Measurements from ENCODE around the gene TRIM29.

The TRIM29 gene

DNA sequence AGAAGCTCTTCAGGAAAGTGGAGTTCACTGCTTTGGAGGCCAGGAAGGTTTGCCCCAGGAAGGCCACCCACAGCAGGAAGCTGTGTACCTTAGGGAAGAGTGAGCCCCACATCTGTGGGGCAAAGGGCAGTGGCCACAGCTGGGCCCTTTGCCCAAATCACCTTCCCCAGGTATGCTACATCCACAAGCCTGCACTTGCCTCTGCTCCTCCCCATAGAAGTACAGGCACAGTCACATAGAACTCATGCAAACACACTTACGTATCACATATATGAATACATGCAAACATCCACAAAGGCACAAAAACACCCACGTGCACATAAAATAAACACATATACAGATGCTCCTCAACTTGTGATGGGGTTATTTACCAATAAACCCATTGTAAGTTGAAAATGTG is 2.1 kb downstream of the TRIM29 start:
- CTCF ChIA-PET: no interaction called here
- TF ChIP-seq, protein P1, sequence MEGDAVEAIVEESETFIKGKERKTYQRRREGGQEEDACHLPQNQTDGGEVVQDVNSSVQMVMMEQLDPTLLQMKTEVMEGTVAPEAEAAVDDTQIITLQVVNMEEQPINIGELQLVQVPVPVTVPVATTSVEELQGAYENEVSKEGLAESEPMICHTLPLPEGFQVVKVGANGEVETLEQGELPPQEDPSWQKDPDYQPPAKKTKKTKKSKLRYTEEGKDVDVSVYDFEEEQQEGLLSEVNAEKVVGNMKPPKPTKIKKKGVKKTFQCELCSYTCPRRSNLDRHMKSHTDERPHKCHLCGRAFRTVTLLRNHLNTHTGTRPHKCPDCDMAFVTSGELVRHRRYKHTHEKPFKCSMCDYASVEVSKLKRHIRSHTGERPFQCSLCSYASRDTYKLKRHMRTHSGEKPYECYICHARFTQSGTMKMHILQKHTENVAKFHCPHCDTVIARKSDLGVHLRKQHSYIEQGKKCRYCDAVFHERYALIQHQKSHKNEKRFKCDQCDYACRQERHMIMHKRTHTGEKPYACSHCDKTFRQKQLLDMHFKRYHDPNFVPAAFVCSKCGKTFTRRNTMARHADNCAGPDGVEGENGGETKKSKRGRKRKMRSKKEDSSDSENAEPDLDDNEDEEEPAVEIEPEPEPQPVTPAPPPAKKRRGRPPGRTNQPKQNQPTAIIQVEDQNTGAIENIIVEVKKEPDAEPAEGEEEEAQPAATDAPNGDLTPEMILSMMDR (IDR thresholded peaks at IDR 0.05; ENCODE audit: insufficient read depth, low read length, missing control alignments): no peak
- no peak overlapping the region for H3K4me3 ChIP-seq (ENCODE audit: low read depth, low read length)
- POLR2A ChIA-PET: no interaction called here
- no peak for DNase-seq (ENCODE audit: low read depth, low spot score)

GRCh38 chr11:120134931-120135228 is 3.0 kb downstream of the TRIM29 start:
- H3K4me3 ChIP-seq (ENCODE audit: low read depth, low read length): no peak overlapping the region
- TF ChIP-seq, protein P1 (IDR thresholded peaks at IDR 0.05; ENCODE audit: insufficient read depth, low read length, missing control alignments): no peak
- DNase-seq (ENCODE audit: low read depth, low spot score): no peak
- ChIA-PET POLR2A (no interaction called here), CTCF (interaction anchor here (1.7 kb wide), 1 partner anchor 27 kb away, joined by 6 read pairs; no protein-coding TSS in a partner anchor)

- POLR2A ChIA-PET: no interaction called here
- no peak overlapping the region for H3K4me3 ChIP-seq (ENCODE audit: low read depth, low read length)
- CTCF ChIA-PET: interaction anchor here (1.0 to 1.7 kb wide), 2 partner anchors 26 to 34 kb away, joined by 3 to 6 read pairs; no protein-coding TSS in a partner anchor
- no peak for DNase-seq (ENCODE audit: low read depth, low spot score)
- TF ChIP-seq, protein P1 (IDR thresholded peaks at IDR 0.05; ENCODE audit: insufficient read depth, low read length, missing control alignments): no peak
These were observed 3.6 kb downstream of the TRIM29 start for GRCh38 chr11:120134106-120134930.

- TF ChIP-seq, protein P1 (IDR thresholded peaks at IDR 0.05; ENCODE audit: insufficient read depth, low read length, missing control alignments): no peak
- POLR2A ChIA-PET: no interaction called here
- no peak overlapping the region for H3K4me3 ChIP-seq (ENCODE audit: low read depth, low read length)
- CTCF ChIA-PET: interaction anchor here (1.0 to 1.7 kb wide), 2 partner anchors 25 to 35 kb away, joined by 3 to 6 read pairs; no protein-coding TSS in a partner anchor
- no peak for DNase-seq (ENCODE audit: low read depth, low spot score)
These were observed 4.5 kb downstream of the TRIM29 start for GRCh38 chr11:120133216-120134105.

GRCh38 chr11:120132645-120133185 is 5.2 kb downstream of the TRIM29 start:
- TF ChIP-seq, protein P1 (IDR thresholded peaks at IDR 0.05; ENCODE audit: insufficient read depth, low read length, missing control alignments): no peak
- no peak for DNase-seq (ENCODE audit: low read depth, low spot score)
- H3K4me3 ChIP-seq (ENCODE audit: low read depth, low read length): no peak overlapping the region
- POLR2A ChIA-PET: no interaction called here
- CTCF ChIA-PET: no interaction called here
